Endometrium (tissue), 2 donors: Measurements from ENCODE around the gene SESTD1.

ENCODE experiments used
- FAIRE-seq: peaks from 2 replicates; lab custom pipeline; 2012; peaks lifted over from hg19 to GRCh38; lab: Jason Lieb, UNC
- donor health status: control.
- donor health status: control.

Gene SESTD1

DNA sequence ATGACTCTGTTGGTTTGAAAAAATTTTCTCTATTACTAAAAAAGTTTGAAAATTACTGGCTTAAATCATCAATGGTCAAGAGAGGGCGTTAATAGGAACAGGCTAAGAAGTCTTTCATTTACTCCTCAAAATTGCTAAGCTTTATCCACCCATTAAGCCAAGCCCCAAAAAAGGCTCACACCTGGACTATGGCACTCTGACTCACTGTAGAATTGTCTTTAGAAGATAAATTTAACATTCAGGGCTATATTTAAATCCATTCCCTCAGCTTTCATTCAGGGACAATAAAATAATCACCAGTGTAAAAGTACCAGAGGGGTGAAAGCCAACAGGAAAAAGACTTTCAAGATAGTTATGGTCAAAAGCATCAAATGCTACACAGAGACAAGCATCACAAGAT is 80.0 kb downstream of the SESTD1 start:
- no peak for FAIRE-seq

DNA sequence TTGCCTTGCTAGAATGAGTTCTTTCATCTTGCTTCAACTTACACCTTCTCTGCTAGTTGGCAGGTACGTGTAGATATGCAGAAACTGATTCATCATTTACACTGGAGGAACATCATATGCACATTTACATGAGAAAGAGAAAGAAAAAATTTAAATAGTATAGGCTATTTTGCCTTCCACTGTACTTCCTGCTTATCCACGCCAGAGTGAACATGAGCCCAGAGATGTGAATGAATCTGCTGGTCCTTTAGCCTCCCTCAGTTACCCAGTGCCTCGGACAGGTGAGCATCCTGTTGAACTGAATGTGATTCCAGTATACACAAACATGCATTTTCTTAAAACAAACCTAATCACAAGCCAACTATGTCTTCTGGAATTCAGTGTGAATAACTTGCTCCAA is 83.6 kb downstream of the SESTD1 start:
- FAIRE-seq: no peak

DNA sequence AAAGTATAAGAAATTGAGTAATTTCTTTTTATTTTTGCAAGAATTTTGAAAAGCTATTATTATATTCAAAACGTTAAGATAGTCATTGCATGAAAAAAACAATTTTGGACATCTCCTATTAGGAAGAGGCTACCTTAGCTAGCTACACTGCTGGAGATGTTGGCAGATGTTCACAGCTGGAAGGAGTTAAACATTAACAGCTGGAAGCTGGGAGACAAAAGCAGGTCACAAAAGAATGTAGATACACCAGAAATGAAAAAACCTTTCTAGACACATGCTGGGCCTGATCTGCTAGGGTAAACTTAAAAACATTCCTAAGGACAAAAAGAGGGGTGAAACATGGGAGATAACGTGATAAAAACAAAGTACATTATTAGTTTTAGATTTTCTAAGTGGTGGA is 84.4 kb downstream of the SESTD1 start:
- no peak for FAIRE-seq

- no peak for FAIRE-seq
These were observed 84.9 kb downstream of the SESTD1 start for GRCh38 chr2:179179719-179180118.

- FAIRE-seq: no peak
These were observed 86.9 kb downstream of the SESTD1 start for GRCh38 chr2:179177694-179178093.

GRCh38 chr2:179174240-179174639 is 90.4 kb downstream of the SESTD1 start:
- FAIRE-seq: no peak

- FAIRE-seq: no peak
These were observed 91.7 kb downstream of the SESTD1 start for GRCh38 chr2:179172894-179173293.

DNA sequence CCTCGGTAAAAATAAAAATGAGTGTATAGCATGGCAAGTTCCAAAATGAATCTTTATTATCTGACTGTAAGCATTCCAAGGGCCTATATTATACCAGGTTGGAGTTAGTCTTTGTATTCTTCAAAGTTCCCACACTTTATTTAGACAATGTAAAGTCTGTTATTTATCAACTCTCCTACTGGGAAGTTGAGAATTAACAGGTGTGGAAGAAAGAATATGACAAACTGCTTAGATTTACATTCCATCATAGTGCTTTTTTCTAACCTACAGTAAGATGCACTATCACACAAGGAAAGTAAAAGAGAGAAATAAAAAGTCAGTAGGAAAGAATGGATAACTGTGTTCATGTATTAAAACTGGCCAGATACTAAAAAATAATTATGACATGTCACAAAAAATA is 93.3 kb downstream of the SESTD1 start:
- no peak for FAIRE-seq

- no peak for FAIRE-seq
These were observed 93.7 kb downstream of the SESTD1 start for GRCh38 chr2:179170901-179171300.

DNA sequence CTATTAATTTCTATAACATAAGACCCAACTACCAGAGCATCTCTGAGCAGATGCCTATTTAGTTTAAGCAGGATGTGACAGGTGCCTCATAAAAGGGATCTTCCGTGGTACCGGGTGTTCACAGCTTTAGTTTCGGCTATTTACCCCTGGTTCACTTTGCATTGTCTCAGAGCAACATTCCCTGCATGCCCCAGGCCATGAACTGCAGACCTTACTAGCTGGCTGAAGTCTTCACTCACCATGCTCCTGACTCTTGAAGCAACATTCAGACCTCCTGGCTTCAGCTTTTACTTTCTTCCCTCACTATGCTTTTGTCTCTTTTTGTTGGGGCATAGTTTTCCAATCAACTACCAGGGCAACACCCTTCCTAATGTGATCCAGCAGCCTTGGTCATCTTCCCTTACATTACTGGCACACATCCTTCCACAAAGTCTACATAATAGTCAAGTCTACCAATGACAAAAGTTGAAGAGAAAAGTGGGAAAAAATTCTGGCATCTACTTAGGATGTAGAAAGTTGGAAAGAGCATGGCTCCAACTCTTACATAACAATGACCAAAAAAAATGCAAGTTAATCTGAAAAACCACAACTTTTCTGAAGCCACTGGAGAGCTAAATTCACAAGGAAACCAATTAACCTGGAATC is 99.2 kb downstream of the SESTD1 start:
- FAIRE-seq: no peak

GRCh38 chr2:179141206-179141605 is 123.4 kb downstream of the SESTD1 start:
- FAIRE-seq: no peak

- FAIRE-seq: no peak
These were observed 124.1 kb downstream of the SESTD1 start for GRCh38 chr2:179140571-179140970.

DNA sequence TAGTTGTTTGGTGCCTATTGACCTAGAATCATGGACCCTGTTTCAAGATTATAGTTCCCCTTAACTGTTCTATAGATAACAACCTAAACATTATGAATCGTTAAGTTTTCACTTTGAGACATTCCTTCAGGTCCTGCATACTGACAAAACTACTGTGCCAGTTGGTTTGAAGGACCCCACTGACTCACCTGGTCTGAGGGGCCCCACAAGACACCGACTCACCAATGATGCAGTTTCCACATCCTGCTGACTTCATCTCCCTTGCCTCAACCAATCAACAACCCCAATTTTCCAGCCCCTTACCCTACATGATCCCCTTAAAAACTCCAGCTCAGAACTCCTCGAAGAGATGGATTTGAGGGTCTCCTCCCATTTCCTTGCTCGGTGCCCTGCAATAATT is 125.1 kb downstream of the SESTD1 start:
- no peak for FAIRE-seq

DNA sequence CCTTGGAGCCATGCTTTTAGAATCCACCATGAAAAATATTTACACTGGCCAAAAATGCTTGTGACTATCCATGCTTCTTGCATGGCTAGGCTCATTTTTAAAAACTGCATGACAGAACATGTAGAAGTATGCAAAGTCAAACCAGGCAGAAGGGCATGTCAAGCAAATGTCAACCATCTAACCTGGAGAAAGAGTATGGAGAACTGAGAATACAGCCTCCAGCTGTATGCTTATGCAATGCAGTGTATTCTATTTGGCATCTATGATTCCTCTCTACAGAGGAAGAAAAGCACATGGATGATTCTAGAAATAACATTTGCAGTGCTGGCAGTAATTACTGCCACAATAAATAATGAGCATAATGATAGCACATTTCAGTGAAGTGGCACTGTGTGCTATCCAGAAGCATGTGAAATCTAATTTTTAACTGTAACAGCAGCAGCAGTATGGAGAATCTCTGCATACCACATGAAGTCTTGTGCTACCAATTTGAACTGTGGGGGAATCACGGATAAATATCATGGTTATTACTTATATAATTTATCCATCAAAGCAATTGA is 127.4 kb downstream of the SESTD1 start:
- FAIRE-seq: no peak

- FAIRE-seq: no peak
These were observed 131.6 kb downstream of the SESTD1 start for GRCh38 chr2:179133016-179133415.

- FAIRE-seq: no peak
These were observed 132.6 kb downstream of the SESTD1 start for GRCh38 chr2:179132076-179132475.

DNA sequence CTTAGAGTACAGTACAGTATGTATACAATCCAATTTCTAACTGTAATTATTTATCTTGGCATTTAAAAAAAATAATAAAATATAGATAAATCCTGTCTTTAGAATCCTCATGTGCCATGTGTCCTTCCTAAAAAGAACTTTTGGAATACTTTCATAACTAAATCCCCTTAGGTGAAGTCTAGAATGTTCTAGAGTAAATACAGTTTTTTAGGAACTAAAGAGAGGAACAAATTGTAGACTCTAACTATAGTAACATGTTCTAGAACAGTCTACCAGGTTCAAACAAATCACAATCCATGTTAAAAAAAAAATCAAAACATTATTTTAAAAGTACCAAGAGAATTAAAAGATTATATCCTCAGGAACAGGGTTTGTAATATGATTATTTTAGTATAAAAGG is 134.1 kb downstream of the SESTD1 start:
- FAIRE-seq: no peak

DNA sequence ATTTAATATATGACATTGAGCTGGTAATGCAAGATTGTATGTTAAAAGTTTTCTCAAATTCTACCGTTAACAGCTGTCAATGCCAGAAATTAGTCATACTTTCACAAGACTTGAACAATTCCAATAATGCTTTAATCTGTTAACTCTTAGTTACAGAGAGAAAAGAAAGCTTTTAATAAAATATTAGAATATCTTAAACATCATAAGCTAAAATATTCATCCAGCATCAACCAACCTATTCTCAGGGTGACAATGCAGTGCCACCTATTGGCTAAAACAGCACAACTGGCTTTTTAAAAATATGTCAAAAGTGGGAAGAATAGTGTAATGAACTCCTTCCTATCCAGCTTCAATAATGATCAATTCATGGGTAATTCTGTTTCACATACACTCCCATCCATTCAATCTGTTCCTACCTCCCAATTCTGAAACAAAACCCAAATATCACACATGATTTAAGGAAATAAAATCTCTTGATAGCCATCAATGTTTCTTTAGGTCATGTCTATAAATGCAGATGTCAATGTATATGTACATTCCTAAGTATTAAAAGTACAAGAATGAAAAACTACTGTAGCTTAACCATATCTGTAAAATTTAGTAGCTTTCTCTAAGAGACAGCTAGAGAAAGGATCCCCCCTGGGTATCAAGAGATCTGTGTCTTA is 134.9 kb downstream of the SESTD1 start:
- peak; percentile 53 for FAIRE-seq

- FAIRE-seq: no peak
These were observed 139.2 kb downstream of the SESTD1 start for GRCh38 chr2:179125404-179125803.

DNA sequence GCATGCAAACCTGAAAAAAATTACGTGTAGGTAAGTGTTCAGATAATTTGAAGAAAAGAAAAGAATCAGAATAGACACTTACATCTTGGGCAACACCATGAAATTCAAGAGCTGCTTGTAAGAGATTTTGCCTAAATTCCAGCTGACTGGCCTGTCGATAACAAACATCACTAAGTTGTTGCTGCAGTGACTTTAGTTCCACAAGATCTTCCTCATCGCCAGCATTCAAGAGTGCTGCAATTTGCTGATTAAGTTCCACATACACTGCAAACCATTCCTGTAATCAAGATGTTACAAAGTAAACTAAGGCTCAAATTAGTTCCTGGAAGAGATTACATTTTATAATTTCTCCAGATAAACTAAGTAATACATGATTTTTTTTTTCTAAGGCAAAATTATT is 140.3 kb downstream of the SESTD1 start:
- FAIRE-seq: no peak

GRCh38 chr2:179123272-179123662 is 141.4 kb downstream of the SESTD1 start:
- no peak for FAIRE-seq

- FAIRE-seq: no peak
These were observed 156.9 kb downstream of the SESTD1 start for GRCh38 chr2:179107737-179108136.

- peak; percentile 82 for FAIRE-seq
These were observed 157.8 kb downstream of the SESTD1 start for GRCh38 chr2:179106676-179107428.
